NB4 (cell line): Measurements from ENCODE around the gene CMSS1.

ENCODE experiments used
- DNase-seq: peaks from one replicate; pipeline ENCODE4 v3.0.0; 2010; ENCODE audit warnings: low read depth
- H3K4me3 ChIP-seq: one replicate; pipeline ENCODE4 v1.5.1; 2011; ENCODE audit warnings: mild to moderate bottlenecking, low read depth, low read length, moderate library complexity
- CTCF ChIP-seq: IDR thresholded peaks from one replicate; pipeline ENCODE4 v1.5.1; 2012; ENCODE audit warnings: low read depth, low read length
- MAX ChIP-seq: IDR thresholded peaks from 2 replicates; pipeline ENCODE4 v1.6.1; 2011; ENCODE audit warnings: low read depth, low read length
- MYC ChIP-seq: IDR thresholded peaks from 2 replicates; pipeline ENCODE4 v1.6.1; 2011; ENCODE audit warnings: low read depth, low read length
- POLR2A ChIP-seq: IDR thresholded peaks from 2 replicates; pipeline ENCODE4 v1.6.1; 2011; ENCODE audit warnings: mild to moderate bottlenecking; ENCODE audit not compliant: insufficient read length; ENCODE audit errors: extremely low read depth

CMSS1 gene

GRCh38 chr3:99845999-99846398 is 28.3 kb downstream of the CMSS1 start:
- TF ChIP-seq POLR2A: no peak
- no peak for TF ChIP-seq CTCF
- no peak for TF ChIP-seq MYC
- DNase-seq: no peak
- no peak overlapping the region for H3K4me3 ChIP-seq

GRCh38 chr3:99846477-99847160 is 29.0 kb downstream of the CMSS1 start:
- no peak overlapping the region for H3K4me3 ChIP-seq
- TF ChIP-seq MYC: no peak
- TF ChIP-seq POLR2A: no peak
- TF ChIP-seq MAX: no peak
- TF ChIP-seq CTCF: no peak
- DNase-seq: no peak

GRCh38 chr3:99848433-99848832 is 30.8 kb downstream of the CMSS1 start:
- H3K4me3 ChIP-seq: no peak overlapping the region
- no peak for DNase-seq
- TF ChIP-seq MYC (no peak), CTCF (no peak), POLR2A (no peak), MAX (no peak)

- no peak overlapping the region for H3K4me3 ChIP-seq
- DNase-seq: peak; percentile 55
- TF ChIP-seq MAX: no peak
- no peak for TF ChIP-seq MYC
- TF ChIP-seq POLR2A: no peak
- no peak for TF ChIP-seq CTCF
Measured at GRCh38 chr3:99850608-99851007, 32.9 kb downstream of the CMSS1 start.

- no peak for DNase-seq
- no peak overlapping the region for H3K4me3 ChIP-seq
- no peak for TF ChIP-seq MYC
- TF ChIP-seq POLR2A: no peak
- no peak for TF ChIP-seq CTCF
- no peak for TF ChIP-seq MAX
Measured at GRCh38 chr3:99851955-99852354, 34.3 kb downstream of the CMSS1 start.

GRCh38 chr3:99852851-99853250 is 35.2 kb downstream of the CMSS1 start:
- TF ChIP-seq CTCF: no peak
- no peak for TF ChIP-seq POLR2A
- TF ChIP-seq MYC: no peak
- no peak for TF ChIP-seq MAX
- DNase-seq: no peak
- no peak overlapping the region for H3K4me3 ChIP-seq
